Heart left ventricle (tissue), 13 donors: ENCODE results near the gene KIF2C.

Experiments
- POLR2A ChIP-seq, 2 donors: fragments of 450-650 bp; IDR thresholded peaks; one replicate each; pipeline ENCODE4 v1.6.1; 2017; ENCODE audit warnings: antibody characterized with exemption in 2 of 2, mild to moderate bottlenecking in 2 of 2, moderate library complexity in 2 of 2
- TF ChIP-seq, protein P1 (sequence below), 12 donors: fragments of 200-600 bp; sonication (generic) in 4 of 12; IDR thresholded peaks; one replicate each; pipeline versions ENCODE4 v1.5.0 to v1.8.0; 2018 to 2022; ENCODE audit warnings: antibody characterized with exemption in 12 of 12, mild to moderate bottlenecking in 5 of 12
- donor health status: ischemic (EF 13 %, LVEDD 7.1; RV severe dilation, severe dysfunction).
- donor health status: DM: no; HTN: yes; CAD: no.
- donor health status: DM: no; HTN: no; CAD: no.
- donor health status: ischemic (EF 25% LVEDD 6.9; RV normal size, moderate dysfunction).
- donor health status: ischemic (EF 25% LVEDD 5.7; RV mildly dilated, moderate dysfunction).
- donor health status: ischemic (EF 35%, LVEDD 5.7; RV mildly dilated, moderate dysfunction).
- donor health status: nonischemic (EF 11% LVEDD 7.7; RV severe dilation, severe dysfunction).
- donor health status: DM: yes; HTN: yes; CAD: no.
- donor health status: PGD.
- donor health status: ischemic (EF 29% LVEDD 5.4; RV normal size, mild dysfunction).
- donor health status: nonischemic (EF 23%, LVEDD 6.1; RV moderate dilation, normal function).

DNA sequence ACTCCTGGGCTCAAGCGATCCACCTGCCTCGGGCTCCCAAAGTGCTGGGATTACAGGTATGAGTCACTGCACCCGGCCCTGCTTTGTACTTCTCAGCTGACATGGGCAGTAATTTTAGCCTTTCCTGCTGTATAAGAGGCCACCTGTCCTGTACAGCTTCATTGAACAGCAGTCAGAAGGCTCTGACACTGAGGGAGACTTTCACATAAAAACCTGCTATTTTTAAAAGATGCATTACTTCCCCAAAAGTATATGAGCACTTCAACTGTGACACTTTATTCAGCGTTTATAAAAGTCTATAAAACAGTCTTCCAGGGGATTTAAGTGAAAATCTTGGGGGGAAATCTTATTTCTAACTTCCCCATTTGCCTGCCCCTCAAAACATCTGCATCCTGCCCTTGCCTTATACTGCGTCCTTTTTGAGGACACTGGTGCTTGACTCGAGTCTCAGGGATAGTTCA is 26.3 kb upstream of the KIF2C start:
- TF ChIP-seq, protein P1, sequence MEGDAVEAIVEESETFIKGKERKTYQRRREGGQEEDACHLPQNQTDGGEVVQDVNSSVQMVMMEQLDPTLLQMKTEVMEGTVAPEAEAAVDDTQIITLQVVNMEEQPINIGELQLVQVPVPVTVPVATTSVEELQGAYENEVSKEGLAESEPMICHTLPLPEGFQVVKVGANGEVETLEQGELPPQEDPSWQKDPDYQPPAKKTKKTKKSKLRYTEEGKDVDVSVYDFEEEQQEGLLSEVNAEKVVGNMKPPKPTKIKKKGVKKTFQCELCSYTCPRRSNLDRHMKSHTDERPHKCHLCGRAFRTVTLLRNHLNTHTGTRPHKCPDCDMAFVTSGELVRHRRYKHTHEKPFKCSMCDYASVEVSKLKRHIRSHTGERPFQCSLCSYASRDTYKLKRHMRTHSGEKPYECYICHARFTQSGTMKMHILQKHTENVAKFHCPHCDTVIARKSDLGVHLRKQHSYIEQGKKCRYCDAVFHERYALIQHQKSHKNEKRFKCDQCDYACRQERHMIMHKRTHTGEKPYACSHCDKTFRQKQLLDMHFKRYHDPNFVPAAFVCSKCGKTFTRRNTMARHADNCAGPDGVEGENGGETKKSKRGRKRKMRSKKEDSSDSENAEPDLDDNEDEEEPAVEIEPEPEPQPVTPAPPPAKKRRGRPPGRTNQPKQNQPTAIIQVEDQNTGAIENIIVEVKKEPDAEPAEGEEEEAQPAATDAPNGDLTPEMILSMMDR (IDR thresholded peaks at IDR 0.05) = no peak
- TF ChIP-seq POLR2A (IDR thresholded peaks at IDR 0.05) = no peak
